NCI-H187 treated with DMSO at 0.1 percent for 48 hours (cell line): ENCODE data around the gene KLHDC8A.
"Not testable (repeated sequence)": the region's sequence is repeated elsewhere in the genome, so short reads cannot be mapped to it uniquely, and the experiment has no call there.

Experiments used
- DNase-seq: peaks from one replicate; lab custom pipeline; 2025; lab: John Stamatoyannopoulos, UW

KLHDC8A gene

DNA sequence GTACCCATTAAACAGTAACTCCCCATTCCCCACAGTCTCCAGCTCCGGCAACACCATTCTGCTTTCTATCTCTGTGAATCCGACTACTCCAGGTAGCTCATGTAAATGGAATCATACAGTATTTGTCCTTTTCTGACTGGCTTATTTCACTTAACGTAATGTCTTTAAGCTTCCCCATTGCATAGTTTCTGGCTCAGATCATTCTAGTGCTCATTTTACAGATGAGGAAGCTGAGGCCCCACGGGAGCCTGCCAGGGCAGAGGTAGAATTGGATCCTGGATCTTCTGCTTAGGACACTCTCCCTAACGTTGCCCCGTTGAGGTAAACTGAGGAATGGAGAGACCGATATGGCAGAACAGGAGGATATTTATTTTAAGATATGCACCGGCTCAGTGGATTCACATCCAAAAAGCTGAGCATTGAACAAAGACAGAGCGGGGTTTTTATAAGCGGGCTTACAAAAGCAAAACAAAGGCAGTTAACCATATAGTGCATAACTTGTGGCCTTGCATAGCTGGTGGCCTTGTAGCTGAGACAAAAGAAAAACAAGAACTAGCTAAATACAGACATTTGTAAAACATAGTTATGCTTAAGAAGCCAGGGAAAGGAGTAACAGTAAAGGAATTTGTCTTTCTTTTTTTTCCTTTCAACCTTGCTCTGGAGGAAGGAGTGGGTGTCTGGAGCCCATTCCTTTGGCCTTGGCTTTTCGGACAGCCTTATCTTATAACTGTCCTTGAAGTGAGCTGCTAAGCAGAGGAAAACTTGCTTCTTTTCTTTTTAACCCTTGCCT lies 15.3 kb upstream of the KLHDC8A start:
- DNase-seq: no peak

DNA sequence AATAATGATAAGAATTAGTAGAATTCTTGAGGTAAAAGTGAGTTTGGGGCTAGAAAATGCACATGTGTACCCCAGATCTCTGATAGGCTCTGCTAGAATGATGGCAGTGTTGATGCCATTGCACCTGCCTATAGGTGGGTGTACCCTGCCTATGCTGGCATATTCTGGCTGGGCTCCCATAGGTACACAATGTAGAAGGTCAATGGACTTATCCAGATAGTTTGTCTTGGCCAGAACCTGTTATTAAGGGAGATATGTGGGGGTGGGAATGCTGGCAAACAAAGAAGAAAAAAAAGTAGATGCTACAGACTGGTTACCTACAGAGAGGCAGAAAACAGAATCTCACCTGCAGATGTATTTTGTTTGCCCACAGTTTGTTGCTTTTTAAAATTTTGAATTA lies 14.1 kb upstream of the KLHDC8A start:
- DNase-seq: no peak

DNA sequence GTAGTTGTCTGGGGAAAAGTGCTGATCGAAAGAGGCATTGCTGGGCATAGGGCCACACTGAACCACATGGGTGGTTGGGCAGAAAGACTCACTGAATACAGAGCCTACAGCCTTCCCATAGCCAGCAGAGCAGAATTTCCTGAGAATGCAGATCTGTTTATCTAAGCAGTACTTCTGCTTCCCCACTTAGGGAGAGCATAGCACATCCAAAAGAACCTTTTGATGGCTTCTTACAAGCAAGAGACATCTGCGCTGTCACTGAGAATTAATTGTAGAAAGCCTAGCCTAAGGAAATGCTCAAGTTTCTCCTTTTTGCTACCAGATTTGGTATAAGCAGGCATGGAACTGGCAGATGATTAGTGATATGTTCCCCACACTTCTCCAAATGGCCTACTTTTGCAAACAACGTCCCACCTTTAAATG lies 13.0 kb upstream of the KLHDC8A start:
- no peak for DNase-seq

DNA sequence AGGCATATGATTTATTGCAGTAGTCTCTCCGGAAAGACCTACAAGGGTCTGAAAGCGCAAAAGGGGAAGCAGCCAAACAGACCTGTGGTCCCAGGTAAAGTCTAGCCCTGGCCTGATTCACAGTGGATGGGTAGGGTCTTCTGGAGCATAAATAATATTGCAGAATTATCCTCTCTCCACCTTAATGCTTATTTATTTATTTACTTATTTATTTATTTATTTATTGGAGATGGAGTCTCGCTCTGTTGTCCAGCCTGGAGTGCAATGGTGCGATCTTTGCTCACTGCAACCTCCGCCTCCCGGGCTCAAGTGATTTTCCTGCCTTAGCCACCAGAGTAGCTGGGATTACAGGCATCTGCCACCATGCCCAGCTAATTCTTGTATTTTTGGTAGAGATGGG lies 11.8 kb upstream of the KLHDC8A start:
- DNase-seq: no peak

DNA sequence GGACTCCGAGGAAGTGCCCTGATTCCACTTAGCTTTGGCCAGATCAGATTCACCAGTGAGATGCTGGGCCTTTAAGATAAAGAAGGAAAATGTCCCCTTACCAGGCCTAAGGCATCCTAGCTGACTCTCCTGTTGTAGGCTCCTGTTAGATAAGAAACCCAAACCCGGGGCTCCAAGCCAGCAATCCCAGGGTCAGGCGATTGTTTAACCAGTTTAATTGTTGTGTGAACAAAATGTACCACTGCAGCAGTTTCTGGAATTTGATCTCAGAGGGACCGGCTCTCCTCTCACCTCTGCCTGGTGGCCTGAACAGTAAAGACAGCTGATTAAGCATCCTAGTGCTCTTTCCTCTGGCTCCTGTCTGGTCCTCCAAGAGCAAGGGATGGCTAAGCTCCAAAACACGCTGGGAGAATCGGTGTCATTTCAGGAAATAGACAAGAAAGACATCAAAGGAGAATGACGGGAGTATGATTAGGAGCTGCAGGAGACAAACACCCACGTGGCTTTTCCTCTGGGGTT lies 9.3 kb upstream of the KLHDC8A start:
- no peak for DNase-seq

DNA sequence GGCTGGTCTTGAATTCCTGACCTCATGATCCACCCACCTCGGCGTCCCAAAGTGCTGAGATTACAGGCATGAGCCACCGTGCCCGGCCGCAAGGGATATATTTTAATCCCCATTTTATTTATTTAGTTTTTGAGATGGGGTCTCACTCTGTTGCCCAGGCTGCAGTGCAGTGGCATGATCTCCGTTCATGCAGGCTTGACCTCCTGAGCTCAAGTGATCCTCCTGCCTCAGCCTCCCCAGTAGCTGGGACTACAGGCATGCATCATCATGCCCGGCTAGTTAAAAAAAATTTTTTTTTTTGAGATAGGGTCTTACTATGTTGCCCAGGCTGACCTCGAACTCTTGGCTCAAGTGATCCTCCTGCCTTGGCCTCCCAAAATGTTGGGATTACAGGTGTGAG lies 8.4 kb upstream of the KLHDC8A start:
- not testable (repeated sequence) for DNase-seq

DNA sequence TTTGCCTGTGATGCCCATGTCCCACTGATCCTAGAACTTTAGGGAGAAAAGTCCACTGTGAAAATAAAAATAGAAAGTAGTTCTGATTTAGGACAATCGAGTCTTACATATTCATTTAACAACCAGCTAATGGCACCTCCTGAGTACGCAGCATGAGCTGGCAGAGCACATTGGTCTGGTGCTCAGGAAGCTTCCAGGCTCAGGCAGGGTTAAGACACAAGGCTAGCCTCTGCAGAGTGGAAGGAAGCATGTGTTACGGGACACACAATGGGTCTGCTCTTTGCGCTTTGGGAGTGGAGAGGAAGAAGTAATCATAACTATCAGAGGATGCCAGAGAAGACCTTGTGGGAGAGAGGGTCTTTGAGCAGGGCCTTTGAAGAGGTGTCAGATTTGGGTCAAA lies 4.2 kb upstream of the KLHDC8A start:
- no peak for DNase-seq

DNA sequence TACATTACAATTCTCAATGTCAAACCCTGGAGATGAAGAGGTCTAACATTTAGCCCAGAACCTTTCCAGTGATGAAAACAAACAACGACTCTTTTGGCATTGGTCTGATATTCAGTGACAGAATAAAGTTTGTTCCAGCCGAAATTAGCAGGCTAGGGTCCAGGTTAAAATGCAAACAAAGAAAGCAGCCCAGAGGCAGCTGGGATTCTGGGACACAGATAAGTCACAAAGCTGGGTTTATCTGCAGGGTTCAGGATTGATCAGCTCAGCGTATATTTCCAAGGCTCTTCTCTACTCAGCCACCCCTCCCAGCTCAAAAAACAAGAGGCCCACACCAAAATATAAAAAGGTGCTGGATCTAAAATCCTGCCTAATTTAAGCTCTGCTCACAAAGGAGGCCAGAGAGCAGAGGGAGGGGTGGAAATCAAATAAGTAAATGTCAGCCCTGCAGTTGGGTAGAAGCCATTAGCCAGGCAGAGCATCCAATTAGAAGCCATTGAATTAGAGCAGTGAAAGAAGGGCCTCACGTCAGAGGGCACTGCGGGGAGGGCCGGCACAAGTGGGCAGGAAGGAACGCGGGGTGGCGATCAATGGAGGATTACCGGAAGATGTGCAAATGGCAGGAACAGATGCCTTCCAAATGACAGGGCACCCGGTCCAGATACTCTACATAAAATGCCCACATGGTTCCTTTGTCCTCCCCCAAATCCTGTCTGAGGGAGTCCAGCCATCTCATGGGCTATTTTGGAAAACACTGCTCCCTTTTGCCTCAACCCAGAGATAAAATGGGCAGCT lies 3.2 kb upstream of the KLHDC8A start:
- no peak for DNase-seq

DNA sequence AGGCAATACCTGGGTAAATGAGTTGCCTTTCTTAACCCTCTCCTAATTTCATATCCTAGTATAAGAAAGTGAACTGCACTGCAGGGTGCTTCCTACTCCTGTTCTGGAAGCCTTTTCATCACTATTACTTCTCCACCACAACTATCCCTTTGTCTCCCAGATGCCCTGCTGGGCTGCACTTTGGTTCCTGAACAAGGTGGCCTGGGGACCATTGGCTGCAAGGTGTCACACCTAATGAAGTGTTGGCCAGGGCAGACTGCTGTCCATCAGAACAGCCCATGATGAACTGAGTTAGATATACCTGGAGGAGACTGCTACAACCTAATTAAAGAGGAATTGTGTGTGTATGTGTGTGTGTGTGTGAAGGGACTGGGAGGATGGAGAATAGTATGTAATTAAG lies 1.9 kb upstream of the KLHDC8A start:
- DNase-seq: no peak

DNA sequence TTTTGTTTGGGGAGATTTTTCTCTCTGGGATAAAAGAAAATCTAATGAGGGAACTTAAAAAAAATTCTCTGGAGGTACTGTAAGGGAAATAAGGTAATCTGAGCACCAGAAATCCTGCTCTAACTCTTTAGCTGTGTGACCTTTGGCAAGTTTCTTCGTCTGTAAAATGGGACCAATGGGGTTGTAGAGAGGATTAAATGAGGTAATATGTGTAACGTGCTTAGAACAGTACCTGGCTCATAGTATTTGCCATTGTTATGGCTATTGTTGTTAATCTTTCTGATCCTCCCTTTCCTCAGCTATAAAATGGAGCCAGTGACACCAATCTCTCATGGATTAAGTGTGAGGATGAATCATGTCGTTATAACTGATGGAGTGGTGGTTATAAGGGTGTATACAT lies 845 bp upstream of the KLHDC8A start:
- DNase-seq: no peak

DNA sequence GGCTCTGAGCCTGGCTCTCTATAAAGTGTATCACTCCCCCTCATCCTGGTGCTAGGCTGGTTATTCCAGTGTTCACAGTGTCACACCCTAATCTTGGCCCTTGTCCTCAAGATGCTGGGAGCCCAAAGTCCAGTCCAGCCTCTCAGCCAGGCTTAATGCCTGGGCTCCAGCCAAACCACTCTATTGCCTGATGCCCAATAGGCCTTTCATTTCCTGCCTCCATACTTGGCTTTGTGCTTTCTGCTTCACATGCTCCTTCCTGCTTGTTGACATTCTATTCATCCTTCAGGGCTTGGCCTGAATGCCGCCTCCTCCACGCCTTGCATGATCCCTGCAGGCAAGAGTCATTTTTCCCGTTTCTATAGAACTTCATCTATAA lies 1.7 kb downstream of the KLHDC8A start:
- DNase-seq: no peak

DNA sequence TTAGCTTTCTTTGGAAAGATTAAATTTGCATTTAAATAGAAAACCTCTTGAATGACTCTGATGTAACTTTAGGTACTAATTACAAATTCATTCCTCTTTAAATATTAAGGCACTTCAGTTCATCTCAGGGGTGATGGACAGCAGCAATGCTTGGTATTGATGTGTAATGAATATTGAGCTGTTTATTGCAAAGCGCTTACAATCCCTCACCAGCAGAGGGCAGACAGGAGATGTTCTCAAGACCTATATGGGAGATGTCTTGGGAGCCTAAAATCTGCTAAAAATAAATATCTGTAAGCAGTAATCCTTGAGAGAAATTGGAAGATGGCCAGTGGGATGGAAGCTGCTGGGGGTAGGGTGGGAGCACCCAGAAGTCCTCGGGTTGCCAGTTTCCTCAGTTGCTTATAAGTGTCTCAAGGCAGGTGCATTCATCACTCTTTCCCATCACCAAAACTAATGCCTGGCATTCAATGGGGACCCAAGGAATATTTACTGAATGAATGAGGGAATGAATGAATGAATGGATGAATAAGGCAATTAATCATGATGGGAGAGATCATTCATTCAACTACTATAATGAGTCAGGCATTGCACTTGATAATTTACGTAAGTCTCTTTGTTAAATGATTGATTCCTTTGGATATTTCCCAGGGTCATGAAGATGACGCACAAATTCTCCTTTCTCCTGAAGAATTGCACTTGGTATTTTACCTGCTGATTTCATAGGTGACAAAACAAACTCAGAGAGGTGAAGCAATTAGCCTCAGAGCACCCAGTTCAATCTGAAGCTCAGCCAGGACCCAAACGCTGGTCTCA lies 2.3 kb downstream of the KLHDC8A start:
- peak; percentile 67 for DNase-seq

DNA sequence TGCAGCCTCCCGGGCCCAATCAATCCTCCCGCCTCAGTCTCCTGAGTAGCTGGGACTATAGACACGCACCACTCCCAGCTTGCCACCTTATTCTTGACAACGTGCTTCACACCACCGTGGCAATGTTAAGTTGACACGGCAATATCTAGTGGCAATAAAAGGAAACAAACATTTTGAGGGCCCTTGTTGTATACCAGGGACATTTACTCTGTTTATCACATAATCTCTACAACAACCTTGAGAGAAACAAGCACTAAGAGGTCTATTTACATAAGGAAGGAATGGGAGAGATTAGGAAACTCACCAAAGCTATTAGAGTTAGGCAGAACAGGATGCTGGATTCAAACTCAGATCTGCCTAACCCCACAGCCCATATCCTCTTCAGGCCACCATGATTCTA lies 3.1 kb downstream of the KLHDC8A start:
- DNase-seq: no peak

DNA sequence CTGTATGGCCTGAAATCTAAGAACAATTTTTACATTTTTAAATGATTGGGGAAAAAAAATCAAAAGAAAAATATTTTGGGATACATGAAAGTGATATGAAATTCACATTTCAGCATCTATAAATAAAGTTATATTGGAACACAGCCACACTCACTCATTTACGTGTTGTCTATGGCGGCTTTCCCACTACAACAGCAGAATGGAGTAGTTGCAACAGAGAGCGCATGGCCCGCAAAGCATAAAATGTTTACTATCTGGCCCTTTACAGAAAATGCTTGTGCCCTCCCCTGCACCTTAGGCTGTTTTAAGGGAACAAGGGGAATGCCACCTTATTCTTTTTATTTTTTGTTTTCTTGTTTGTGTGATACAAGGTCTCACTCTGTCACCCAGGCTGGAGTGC lies 3.5 kb downstream of the KLHDC8A start:
- DNase-seq: no peak

DNA sequence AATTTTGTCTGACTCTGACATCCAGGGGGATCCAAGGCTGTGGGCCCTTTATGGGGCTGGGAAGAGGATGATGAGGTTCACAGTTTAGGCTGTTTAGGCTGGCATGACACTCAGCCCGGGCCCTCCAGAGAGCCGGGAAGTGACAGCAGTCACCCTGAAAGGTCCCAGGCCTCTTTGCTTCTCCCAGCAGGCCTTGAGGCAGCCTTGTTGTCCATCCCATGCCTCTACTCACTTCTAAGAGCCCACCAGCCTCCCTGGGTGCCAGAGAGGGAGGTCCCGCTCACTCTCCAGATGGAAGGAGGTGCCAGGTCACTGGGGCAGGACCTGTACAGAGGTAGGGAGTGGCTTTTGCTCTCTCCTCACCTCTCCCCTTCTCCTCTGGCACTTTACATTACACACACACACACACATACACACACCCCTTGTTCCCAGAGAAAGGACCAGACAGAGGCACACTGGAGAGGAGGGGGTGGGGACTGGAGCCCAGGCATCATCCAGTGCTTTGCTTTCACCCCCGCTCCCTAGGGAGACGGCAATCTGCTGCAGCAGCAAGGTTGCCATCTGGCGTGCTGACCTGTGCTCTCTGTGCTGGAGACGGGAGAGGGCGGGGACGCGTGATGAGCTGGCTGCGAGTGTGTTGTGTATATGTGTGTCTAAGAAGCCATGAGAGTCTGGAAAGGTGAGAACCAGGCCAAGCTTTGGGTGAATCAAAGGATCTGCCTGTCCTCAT lies 4.6 kb downstream of the KLHDC8A start:
- DNase-seq: peak; percentile 99

DNA sequence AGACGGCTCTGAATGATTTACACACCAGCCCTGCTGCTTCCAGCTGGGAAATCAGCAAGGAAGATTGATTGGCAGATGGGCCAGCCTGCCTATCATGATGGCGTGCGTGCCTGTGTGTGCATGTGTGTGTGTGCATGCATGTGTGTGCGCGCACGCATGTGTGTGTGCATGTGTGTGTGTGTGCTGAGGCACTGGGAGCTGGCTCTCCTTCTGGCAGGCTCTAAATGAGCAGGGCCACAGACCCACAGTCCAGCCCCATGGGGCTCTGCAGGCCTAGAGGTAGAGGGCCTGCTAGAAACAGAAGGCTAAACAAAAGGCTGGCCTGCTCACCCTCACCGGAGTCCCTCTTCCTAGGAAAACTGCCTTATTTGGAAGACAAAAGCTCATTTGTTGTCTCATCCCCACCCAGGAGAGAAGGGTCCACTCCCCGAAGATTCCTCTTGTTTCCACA lies 6.0 kb downstream of the KLHDC8A start:
- DNase-seq: peak; percentile 29

DNA sequence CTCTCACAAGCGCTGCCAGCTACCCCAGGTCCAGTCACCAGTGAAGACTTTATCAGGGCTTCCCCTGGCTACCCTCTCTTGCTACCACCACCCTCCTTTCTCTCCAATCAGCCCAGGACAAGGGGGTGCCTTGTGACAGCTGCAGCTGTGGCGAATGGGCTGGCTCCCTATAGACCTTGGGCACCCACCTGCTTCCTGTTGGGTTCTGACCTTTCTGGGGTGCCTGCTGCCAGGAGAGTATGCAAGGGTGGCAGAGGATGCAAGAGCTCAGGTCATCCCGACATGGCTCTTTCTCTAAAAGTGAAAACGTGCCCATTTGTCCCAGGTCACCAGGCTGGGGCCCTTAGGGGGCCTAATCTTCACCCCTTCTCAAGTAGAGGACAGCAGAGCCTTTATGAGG lies 6.6 kb downstream of the KLHDC8A start:
- no peak for DNase-seq

DNA sequence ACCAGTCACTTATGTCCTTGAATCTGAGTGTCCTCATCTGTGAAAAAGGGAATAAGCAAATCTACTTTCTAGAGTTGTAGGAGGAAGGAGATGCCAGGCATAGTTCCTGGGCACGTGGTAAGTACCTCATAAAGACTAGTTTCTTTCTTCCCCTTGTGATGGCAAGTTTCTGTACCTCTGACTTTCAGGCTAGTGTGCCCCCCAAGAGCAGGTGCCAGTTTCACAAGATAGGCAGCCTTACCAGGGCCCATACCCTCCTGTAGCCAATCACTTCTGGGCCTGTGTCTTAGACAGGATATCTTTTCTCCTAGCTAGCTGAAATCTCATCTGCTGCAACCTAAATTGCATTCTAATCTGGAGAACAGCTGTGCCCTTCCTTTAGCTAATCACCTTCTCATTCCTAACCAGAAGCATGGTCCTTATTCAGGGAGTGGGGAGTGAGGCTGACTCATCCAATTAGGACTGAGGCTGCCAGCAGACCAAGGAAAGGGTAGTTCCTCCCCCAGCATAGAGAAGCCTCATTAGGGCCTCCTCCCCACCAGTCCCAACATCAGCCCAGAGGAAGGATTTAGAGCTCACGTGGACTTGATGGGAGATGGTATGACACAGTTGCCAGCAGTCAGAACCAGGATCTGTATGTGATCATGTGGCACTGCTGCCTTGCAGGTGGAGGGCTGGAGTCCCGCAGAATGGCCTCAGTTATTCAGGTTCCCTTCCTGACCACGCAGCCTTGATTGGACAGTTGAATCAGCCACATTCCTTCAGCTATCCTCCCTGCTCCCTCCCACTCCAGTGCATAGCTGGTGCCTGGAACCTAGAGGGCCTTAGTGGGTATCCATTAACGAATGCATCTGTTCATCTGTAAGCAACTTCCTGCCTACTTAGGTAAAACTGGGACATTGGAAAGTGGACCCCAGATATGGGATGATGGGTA lies 7.9 kb downstream of the KLHDC8A start:
- DNase-seq: no peak

DNA sequence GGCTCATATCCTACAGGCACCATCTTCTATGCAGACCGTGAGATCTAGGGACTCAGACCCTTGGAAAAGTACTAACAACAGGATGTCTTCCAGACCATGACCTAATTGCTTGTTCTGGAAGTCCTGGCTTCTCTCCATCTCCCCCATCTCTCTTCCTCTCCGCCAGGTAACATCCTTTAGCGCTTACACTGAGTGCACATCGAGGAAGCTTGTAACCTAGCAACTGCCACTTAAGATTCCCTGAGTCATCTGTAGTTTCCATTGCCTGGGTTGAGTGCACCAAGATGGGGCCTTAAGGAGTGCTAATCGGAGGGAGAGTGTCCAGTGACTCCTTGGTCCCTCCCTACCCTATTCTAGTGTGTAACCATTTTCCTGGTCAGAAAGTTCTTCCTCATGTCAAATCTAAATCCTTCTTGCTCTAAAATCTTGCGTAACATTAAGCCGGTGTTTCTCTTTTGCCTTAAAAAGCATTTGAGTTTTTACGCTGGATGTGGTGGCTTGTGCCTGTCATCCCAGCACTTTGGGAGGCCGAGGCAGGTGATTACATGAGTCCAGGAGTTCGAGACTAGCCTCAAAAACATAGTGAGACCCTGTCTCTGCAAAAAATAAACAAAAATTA lies 9.7 kb downstream of the KLHDC8A start:
- DNase-seq: peak; percentile 67

DNA sequence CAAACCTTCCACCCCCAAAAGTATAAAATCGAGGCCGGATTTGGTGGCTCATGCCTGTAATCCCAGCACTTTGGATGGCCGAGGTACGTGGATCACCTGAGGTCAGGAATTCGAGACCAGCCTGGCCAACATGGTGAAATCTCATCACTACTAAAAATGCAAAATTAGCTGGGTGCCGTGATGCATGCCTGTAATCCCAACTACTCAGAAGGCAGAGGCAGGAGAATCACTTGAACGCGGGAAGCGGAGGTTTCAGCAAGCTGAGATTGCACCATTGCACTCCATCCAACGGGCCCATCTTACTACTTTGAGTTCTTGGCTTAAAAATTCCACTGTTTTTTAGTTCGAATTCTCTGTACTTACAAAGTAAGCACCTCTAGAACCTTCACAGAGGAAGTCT lies 11.0 kb downstream of the KLHDC8A start:
- DNase-seq: no peak
